Panc1 (cell line): ENCODE measurements around the gene CMTM3. TPM values are rescaled to one million over a fixed set of nuclear protein-coding genes. Genes with fewer than 3 reads are reported as not detected.

ENCODE experiments used
- ATAC-seq: fragments of 200-7000 bp; cut with Tn5 transposase; 2 replicates; pipeline ENCODE4 v1.9.1; 2020; ENCODE audit warnings: mild to moderate bottlenecking, moderate library complexity
- BruUV-seq: library from RNA; stranded (reverse); fragments of 400-500 nt; replicated peaks from 2 replicates; lab custom pipeline; 2021; lab: Mats Ljungman, UMichigan
- CTCF ChIA-PET: fragments of 300-600 bp; sonication (Branson Sonifier 250); formaldehyde crosslinking; loops from one replicate; lab custom pipeline; 2022; ENCODE audit warnings: antibody characterized with exemption; lab: Charles Lee
- POLR2A ChIA-PET: fragments of 300-600 bp; sonication (Branson Sonifier 250); formaldehyde crosslinking; loops from one replicate; lab custom pipeline; 2022; ENCODE audit warnings: antibody characterized with exemption; lab: Charles Lee
- DNase-seq: peaks from one replicate; pipeline ENCODE4 v3.0.0-alpha.2; 2010; ENCODE audit warnings: low read depth, low spot score
- H3K27ac ChIP-seq: 2 replicates; pipeline ENCODE4 v1.5.1; 2011; ENCODE audit warnings: mild to moderate bottlenecking, low read length, inconsistent platforms
- H3K27me3 ChIP-seq: fragments of 200-500 bp; sonication (Bioruptor generic); 2 replicates; pipeline ENCODE4 v1.6.0; 2014; ENCODE audit warnings: low read length, inconsistent platforms; ENCODE audit not compliant: control insufficient read depth, insufficient read depth
- H3K36me3 ChIP-seq: fragments of 200-500 bp; sonication (Bioruptor generic); 2 replicates; pipeline ENCODE4 v1.5.1; 2014; ENCODE audit warnings: inconsistent platforms, mild to moderate bottlenecking, low read length, moderate library complexity; ENCODE audit not compliant: control insufficient read depth, insufficient read depth
- H3K4me1 ChIP-seq: 2 replicates; pipeline ENCODE4 v1.5.1; 2011; ENCODE audit warnings: inconsistent platforms, mild to moderate bottlenecking, low read length, moderate library complexity; ENCODE audit not compliant: control insufficient read depth, insufficient read depth
- H3K4me3 ChIP-seq, 2 experiments: 2 replicates each; pipeline ENCODE4 v1.5.1; 2011 to 2012; ENCODE audit warnings: low read depth in 2 of 2, low read length in 2 of 2, mild to moderate bottlenecking in 2 of 2, inconsistent platforms in 1 of 2, moderate library complexity in 1 of 2
- H3K9me3 ChIP-seq: fragments of 200-500 bp; sonication (Bioruptor generic); 2 replicates; pipeline ENCODE4 v1.5.1; 2014; ENCODE audit warnings: low read depth, mild to moderate bottlenecking, inconsistent platforms, low read length, moderate library complexity; ENCODE audit not compliant: control insufficient read depth, insufficient read depth
- CTCF ChIP-seq: fragments of 450-650 bp; IDR thresholded peaks from 2 replicates; pipeline ENCODE4 v1.5.1; 2017; ENCODE audit warnings: mild to moderate bottlenecking
- POLR2AphosphoS5 ChIP-seq: IDR thresholded peaks from 2 replicates; pipeline ENCODE4 v1.6.1; 2012; ENCODE audit warnings: mild to moderate bottlenecking, low read depth, low read length, moderate library complexity
- REST ChIP-seq, 2 experiments: IDR thresholded peaks; 2 replicates each; pipeline ENCODE4 v1.6.1; 2011 to 2012; ENCODE audit warnings: low read depth in 2 of 2, control low read depth in 1 of 2, low read length in 1 of 2, mild to moderate bottlenecking in 1 of 2, moderate library complexity in 1 of 2; ENCODE audit not compliant: insufficient read depth in 1 of 2
- SIN3A ChIP-seq: IDR thresholded peaks from 2 replicates; pipeline ENCODE4 v1.6.1; 2012; ENCODE audit warnings: low read depth, mild to moderate bottlenecking, low read length, moderate library complexity, borderline replicate concordance; ENCODE audit not compliant: insufficient read depth
- TCF7L2 ChIP-seq: IDR thresholded peaks from 2 replicates; pipeline ENCODE4 v1.6.1; 2011; ENCODE audit warnings: mild to moderate bottlenecking, low read depth, low read length, inconsistent platforms
- in situ Hi-C: cut with HindIII; loops from 2 replicates; pipeline ENCODE4 v1.10.0; 2016; ENCODE audit warnings: low sequenced_read_pairs, low pct_unique_long_range_greater_than_20kb
- intact Hi-C: fragments of 100-400 bp; cut with micrococcal nuclease; formaldehyde crosslinking; loops from one replicate; pipeline ENCODE4 v1.10.0; 2022; ENCODE audit not compliant: unreplicated experiment
- total RNA-seq: library from RNA; stranded (reverse); gene quantifications from one replicate; pipeline ENCODE4 v1.2.1, GENCODE V29; 2021; ENCODE audit not compliant: unreplicated experiment

CMTM3 gene
- total RNA-seq, 1 experiment from 2014 or later: 45.8 TPM

- TF ChIP-seq TCF7L2 (no peak), CTCF (no peak), SIN3A (no peak), POLR2AphosphoS5 (no peak), REST (IDR thresholded peaks at IDR 0.05; ENCODE audit: insufficient read depth in 1 of 2, low read depth in 2 of 2, low read length in 1 of 2) (no peak)
- DNase-seq (no peak), ATAC-seq (no peak)
- no peaks in the 10 kb centered on the region for H3K27me3 ChIP-seq
- no TSS peak for BruUV-seq
- no peak overlapping the region for H3K4me3 ChIP-seq
- H3K36me3 ChIP-seq: no peaks in the 10 kb centered on the region
- H3K4me1 ChIP-seq: no peaks in the 10 kb centered on the region
- intact Hi-C loops (no loop called here), in situ Hi-C loops (no loop called here)
- ChIA-PET POLR2A (no interaction called here), CTCF (no interaction called here)
- no peak overlapping the region for H3K27ac ChIP-seq
- H3K9me3 ChIP-seq: no peaks in the 10 kb centered on the region
These were observed 23.8 kb upstream of the CMTM3 start for GRCh38 chr16:66580605-66581209.

GRCh38 chr16:66581246-66581952 is 23.1 kb upstream of the CMTM3 start:
- ChIA-PET POLR2A (no interaction called here), CTCF (no interaction called here)
- no TSS peak for BruUV-seq
- ATAC-seq: no peak
- in situ Hi-C loops: no loop called here
- Histone ChIP-seq H3K27ac (no peak overlapping the region), H3K36me3 (no peaks in the 10 kb centered on the region), H3K4me1 (no peaks in the 10 kb centered on the region), H3K4me3 (no peak overlapping the region), H3K9me3 (no peaks in the 10 kb centered on the region), H3K27me3 (no peaks in the 10 kb centered on the region)
- no peak for DNase-seq
- intact Hi-C loops: no loop called here
- TF ChIP-seq CTCF (no peak), TCF7L2 (no peak), REST (IDR thresholded peaks at IDR 0.05; ENCODE audit: insufficient read depth in 1 of 2, low read depth in 2 of 2, low read length in 1 of 2) (no peak), POLR2AphosphoS5 (no peak), SIN3A (no peak)
